ENCODE data around the gene GPR31.
"Not testable (repeated sequence)": the region's sequence is repeated elsewhere in the genome, so short reads cannot be mapped to it uniquely, and the experiment has no call there.

GPR31 gene

GRCh38 chr6:167167699-167168098, 9.9 kb upstream of the GPR31 start:
- not testable (repeated sequence) for DNase-seq (ENCODE audit: low spot score)

- no peak for DNase-seq (ENCODE audit: low spot score)
Observed at GRCh38 chr6:167165858-167166471, 8.2 kb upstream of the GPR31 start.

DNA sequence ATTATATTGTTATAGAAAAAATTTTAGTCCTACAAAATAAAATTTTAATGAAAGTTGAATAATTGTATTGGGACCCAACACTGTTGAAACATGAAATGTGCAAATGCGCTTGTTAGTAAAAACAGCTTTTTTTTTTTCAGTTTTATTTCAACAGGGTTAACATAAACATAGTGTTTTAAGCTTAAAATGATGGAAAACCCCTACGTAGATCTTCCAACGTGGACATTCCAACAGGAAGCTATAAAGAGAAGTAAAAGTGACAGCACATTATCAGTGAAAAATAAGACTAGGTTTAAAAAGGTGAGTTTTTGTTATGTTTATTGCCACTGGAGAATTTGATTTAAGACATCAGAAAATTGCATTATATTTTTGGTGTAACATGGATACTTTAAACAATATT, 6.5 kb upstream of the GPR31 start:
- no peak for DNase-seq (ENCODE audit: low spot score)

DNA sequence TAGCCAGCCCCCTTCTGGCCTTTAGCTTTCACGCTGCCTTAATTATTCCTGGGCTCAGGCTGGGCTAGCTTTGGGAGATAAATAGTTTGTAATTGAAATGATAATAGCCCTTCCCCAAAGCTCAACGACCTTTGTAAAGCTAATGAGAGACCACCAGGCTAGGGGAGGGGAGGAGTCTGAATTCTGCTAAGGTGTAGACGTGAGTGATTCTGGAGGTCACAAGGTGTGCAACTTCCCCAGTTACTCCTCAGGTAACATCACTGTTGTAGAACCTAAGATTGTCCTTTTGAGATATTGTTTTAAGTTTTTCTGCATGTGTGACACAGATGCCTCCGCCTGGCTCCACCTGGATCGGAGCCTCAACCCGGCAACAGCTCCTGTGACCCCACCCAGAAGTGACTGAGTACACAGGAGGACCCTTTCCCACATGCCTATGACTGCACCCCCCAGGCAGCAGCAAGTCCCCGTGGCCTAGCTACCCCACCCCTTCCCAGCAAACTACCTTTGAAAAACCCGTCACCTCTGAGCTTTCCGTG, 5.8 kb upstream of the GPR31 start:
- DNase-seq (ENCODE audit: low spot score) = peak; percentile 66

GRCh38 chr6:167162591-167162990, 4.8 kb upstream of the GPR31 start:
- DNase-seq (ENCODE audit: low spot score) = no peak

DNA sequence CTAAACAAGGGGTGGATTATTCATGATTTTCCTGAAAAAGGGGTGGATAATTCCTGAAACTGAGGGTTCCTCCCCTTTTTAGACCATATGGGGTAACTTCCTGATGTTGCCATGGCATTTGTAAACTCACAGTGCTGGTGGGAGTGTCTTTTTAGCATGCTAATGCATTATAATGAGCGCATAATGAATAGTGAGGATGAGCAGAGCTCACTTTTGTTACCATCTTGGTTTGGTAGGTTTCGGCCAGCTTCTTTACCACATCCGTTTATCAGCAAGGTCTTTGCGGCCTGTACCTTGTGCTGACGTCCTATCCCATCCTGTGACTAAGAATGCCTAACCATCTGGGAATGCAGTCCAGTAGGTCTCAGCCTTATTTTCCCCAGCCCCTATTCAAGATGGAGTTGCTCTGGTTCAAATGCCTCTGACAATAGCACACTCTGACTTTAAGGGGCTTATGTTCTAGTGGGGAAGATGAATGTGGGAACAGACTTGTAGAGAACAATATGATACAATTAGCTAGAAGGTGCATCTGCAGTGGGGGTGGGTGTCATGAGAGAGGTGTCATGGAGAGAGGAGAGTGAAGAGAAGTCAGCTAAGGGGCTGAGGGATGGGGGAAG, 4.2 kb upstream of the GPR31 start:
- DNase-seq (ENCODE audit: low spot score) = no peak

GRCh38 chr6:167157414-167157813, 366 bp downstream of the GPR31 start:
- DNase-seq (ENCODE audit: low spot score) = no peak

DNA sequence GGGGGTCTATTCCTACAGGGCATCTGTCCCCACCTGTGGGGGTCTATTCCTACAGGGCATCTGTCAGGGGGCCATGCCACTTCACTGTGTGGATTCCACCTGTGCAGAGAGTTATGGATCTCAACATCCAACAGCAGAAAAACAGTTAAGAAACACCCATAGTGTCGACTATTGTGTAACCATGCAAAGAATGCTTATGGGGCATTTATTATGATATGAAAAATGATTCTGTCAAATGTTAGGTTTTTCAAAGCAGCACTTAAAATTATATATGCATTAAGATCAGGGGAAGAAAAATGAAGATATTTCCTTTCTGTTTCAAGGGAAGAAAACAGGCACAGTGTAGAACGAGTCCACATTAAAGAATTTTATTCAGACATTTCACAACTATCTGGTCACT, 2.9 kb downstream of the GPR31 start:
- DNase-seq (ENCODE audit: low spot score) = no peak

DNA sequence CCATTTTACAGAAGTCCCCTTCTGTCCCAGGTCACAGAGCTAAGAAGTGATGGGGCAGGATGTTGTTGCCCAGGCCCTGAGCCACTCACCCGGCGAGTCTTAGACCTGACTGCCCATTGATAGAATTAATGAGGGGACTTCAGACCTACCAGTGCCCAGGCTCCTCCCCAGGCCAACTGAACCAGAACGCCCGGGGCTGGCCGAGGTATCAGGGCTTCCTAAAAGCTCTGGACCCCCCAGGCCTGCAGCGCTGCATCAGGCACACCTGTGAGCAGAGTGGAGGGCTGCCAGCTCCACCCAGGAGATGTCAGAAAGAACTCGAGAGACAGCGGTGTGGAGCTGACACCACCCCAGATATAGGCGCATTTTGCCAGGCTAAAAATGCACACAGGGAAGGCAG, 3.5 kb downstream of the GPR31 start:
- no peak for DNase-seq (ENCODE audit: low spot score)

GRCh38 chr6:167153521-167153959, 4.2 kb downstream of the GPR31 start:
- no peak for DNase-seq (ENCODE audit: low spot score)

GRCh38 chr6:167152862-167153261, 4.9 kb downstream of the GPR31 start:
- DNase-seq (ENCODE audit: low spot score) = no peak

GRCh38 chr6:167151648-167152047, 6.1 kb downstream of the GPR31 start:
- DNase-seq (ENCODE audit: low spot score) = no peak

DNA sequence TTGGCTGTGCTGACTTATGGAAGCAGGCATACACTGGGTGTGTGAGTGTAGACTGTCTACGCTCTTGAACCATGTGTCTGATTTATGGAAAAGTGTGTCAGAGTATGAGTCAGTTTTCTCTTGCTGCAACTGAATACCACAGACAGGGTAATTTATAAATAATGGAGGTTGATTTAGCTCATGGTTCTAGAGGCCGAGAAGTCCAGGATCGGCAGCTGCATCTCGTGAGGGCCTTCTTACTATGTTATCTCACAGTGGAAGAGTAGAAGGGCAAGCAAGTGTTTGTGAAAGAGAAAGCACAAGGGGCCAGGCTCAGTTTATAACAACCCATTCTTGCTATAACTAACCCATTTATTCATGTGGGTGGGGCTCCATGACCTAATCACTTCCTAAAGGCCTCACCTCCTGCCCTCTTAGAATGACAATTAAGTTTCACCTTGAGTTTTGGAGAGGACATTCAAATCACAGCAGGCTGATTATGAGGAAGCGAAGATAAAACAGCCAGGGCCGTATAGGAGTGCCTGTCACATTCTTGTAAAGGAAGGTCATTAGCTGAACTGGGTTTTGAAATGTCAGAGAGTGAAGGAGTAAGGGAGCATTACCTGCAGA, 6.7 kb downstream of the GPR31 start:
- DNase-seq (ENCODE audit: low spot score) = no peak

GRCh38 chr6:167148997-167149396, 8.8 kb downstream of the GPR31 start:
- DNase-seq (ENCODE audit: low spot score) = no peak

DNA sequence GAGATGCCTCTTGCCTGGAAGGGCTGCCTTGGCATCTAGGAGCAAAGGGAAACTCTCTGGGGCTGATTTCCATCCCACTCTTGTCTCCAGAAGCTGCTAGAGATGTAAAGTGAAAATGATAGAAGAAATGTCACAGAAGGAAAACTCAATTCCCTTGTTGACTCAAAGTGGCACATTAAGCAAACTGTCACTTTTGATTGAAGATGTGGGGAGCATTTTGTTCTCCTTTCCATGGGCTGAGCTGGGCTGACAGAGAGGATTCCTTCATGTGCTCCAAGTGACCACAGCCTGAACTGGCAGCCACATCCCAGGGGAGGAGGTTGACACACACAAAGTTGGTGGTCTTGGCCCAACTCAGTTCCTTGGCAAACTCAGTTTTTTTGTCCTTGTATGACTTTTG, 9.8 kb downstream of the GPR31 start:
- DNase-seq (ENCODE audit: low spot score) = no peak

DNA sequence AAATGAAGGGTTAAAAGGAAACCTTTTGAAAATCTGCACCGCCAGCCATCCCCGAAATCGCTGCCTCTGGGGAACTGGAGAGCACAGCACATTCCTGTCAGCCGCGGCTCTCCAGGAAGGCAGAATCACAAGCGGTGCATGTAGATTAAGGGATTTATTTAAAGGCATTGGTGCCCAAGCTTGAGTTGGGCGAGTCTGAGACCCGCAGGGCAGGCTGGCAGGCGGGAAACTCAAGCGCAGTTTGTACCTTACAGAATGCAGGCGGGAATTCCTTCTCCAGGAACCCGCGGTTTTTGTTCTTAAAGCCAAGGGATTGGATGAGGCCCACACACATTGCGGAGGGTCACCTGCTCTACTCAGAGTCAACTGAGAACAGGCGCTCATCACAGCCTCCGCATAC, 10.8 kb downstream of the GPR31 start:
- DNase-seq (ENCODE audit: low spot score) = peak; percentile 67

GRCh38 chr6:167146135-167146534, 11.6 kb downstream of the GPR31 start:
- no peak for DNase-seq (ENCODE audit: low spot score)

GRCh38 chr6:167145461-167145860, 12.3 kb downstream of the GPR31 start:
- DNase-seq (ENCODE audit: low spot score) = no peak

- no peak for DNase-seq (ENCODE audit: low spot score)
Observed at GRCh38 chr6:167143041-167143440, 14.7 kb downstream of the GPR31 start.

GRCh38 chr6:167142433-167142761, 15.4 kb downstream of the GPR31 start:
- no peak for DNase-seq (ENCODE audit: low spot score)

GRCh38 chr6:167141667-167142432, 15.9 kb downstream of the GPR31 start:
- peak; percentile 81 for DNase-seq (ENCODE audit: low spot score)

- DNase-seq (ENCODE audit: low spot score) = no peak
Observed at GRCh38 chr6:167140589-167141474, 16.9 kb downstream of the GPR31 start.

Data from iPS-NIHi11 (cell line).